H1 (cell line): ENCODE measurements around the gene DERL3. TPM values are rescaled to one million over a fixed set of nuclear protein-coding genes. Genes with fewer than 3 reads are reported as not detected.

Source experiments
- CTCF ChIA-PET: fragments of 300-600 bp; sonication (Branson Sonifier 250); formaldehyde crosslinking; loops from one replicate; lab custom pipeline; 2021; ENCODE audit not compliant: partially characterized antibody; lab: Charles Lee
- POLR2A ChIA-PET: fragments of 300-600 bp; sonication (Branson Sonifier 250); formaldehyde crosslinking; loops from one replicate; lab custom pipeline; 2021; ENCODE audit warnings: inconsistent platforms; ENCODE audit not compliant: partially characterized antibody; lab: Charles Lee
- DNase-seq, 2 experiments: peaks; one replicate each; pipeline versions ENCODE4 v3.0.0 to v3.0.0-alpha.2; 2010 to 2022; ENCODE audit warnings: low spot score in 2 of 2, low read depth in 1 of 2, mixed read lengths in 1 of 2
- FAIRE-seq: peaks from 2 replicates; lab custom pipeline; 2011; peaks lifted over from hg19 to GRCh38; lab: Jason Lieb, UNC
- H2AFZ ChIP-seq: 2 replicates; pipeline ENCODE4 v1.8.1; 2012; ENCODE audit warnings: low read length, inconsistent platforms
- H2AK5ac ChIP-seq: 2 replicates; pipeline ENCODE4 v1.6.1; 2013; ENCODE audit warnings: low read depth, low read length
- H2BK120ac ChIP-seq: replicated peaks from 2 replicates; pipeline ENCODE3; 2013; ENCODE audit warnings: low read depth, low read length, inconsistent platforms
- H2BK12ac ChIP-seq: 2 replicates; pipeline ENCODE4 v1.6.1; 2013; ENCODE audit warnings: low read depth, low read length
- H2BK15ac ChIP-seq: 2 replicates; pipeline ENCODE4 v1.6.1; 2013; ENCODE audit warnings: low read length
- H2BK20ac ChIP-seq: 2 replicates; pipeline ENCODE4 v1.6.1; 2013; ENCODE audit warnings: low read length
- H2BK5ac ChIP-seq: 2 replicates; pipeline ENCODE4 v1.6.1; 2013; ENCODE audit warnings: low read depth, low read length
- H3K14ac ChIP-seq: 2 replicates; pipeline ENCODE4 v1.6.1; 2013; ENCODE audit warnings: inconsistent platforms; ENCODE audit not compliant: insufficient read length
- H3K18ac ChIP-seq: 2 replicates; pipeline ENCODE4 v1.6.1; 2013; ENCODE audit warnings: low read length; ENCODE audit errors: extremely low read depth
- H3K23ac ChIP-seq: 2 replicates; pipeline ENCODE4 v1.6.1; 2013; ENCODE audit warnings: inconsistent platforms; ENCODE audit not compliant: insufficient read length
- H3K23me2 ChIP-seq: 2 replicates; pipeline ENCODE4 v1.6.1; 2013; ENCODE audit warnings: low read depth, low read length
- H3K27ac ChIP-seq: 2 replicates; pipeline ENCODE4 v1.6.1; 2011; ENCODE audit warnings: low read depth, low read length, inconsistent platforms
- H3K27me3 ChIP-seq, 4 experiments: replicated peaks in 1 of 4; 1 replicate in 1 of 4; 2 replicates in 3 of 4; pipeline versions ENCODE4 v1.6.1 to v1.8.1; 2011 to 2013; ENCODE audit warnings: low read length in 3 of 4, mild to moderate bottlenecking in 3 of 4, inconsistent platforms in 2 of 4, mixed read lengths in 2 of 4, moderate library complexity in 1 of 4; ENCODE audit not compliant: control insufficient read depth in 3 of 4, insufficient read depth in 3 of 4; ENCODE audit errors: extremely low read depth in 1 of 4
- H3K36me3 ChIP-seq, 4 experiments: 2 replicates each; pipeline versions ENCODE4 v1.6.1 to v1.8.1; 2011 to 2013; ENCODE audit warnings: mild to moderate bottlenecking in 4 of 4, low read length in 3 of 4, moderate library complexity in 2 of 4, control low read depth in 1 of 4, inconsistent platforms in 1 of 4; ENCODE audit not compliant: insufficient read depth in 4 of 4, control insufficient read depth in 2 of 4
- H3K4ac ChIP-seq: replicated peaks from 2 replicates; pipeline ENCODE3; 2013; ENCODE audit warnings: low read length, low read depth, mixed read lengths, inconsistent platforms; ENCODE audit not compliant: insufficient read length
- H3K4me1 ChIP-seq, 4 experiments: replicated peaks in 1 of 4; 1 replicate in 1 of 4; 2 replicates in 3 of 4; pipeline versions ENCODE4 v1.6.1 to v1.8.1; 2011 to 2013; ENCODE audit warnings: low read length in 3 of 4, inconsistent platforms in 2 of 4, mixed read lengths in 1 of 4; ENCODE audit not compliant: insufficient read depth in 4 of 4, control insufficient read depth in 3 of 4
- H3K4me2 ChIP-seq, 2 experiments: 2 replicates each; pipeline versions ENCODE4 v1.6.1 to v1.8.1; 2011 to 2013; ENCODE audit warnings: low read depth in 2 of 2, low read length in 2 of 2, control low read depth in 1 of 2, inconsistent platforms in 1 of 2, mild to moderate bottlenecking in 1 of 2; ENCODE audit not compliant: insufficient read depth in 1 of 2
- H3K4me3 ChIP-seq, 4 experiments: fragments of 200-600, 300-600 bp in 1 of 4; sonication (generic), shearing (Covaris generic), sonication (Bioruptor Twin) in 1 of 4; 2 replicates each; pipeline versions ENCODE4 v1.5.1 to v1.8.1; 2011 to 2016; ENCODE audit warnings: low read length in 4 of 4, low read depth in 3 of 4, control low read depth in 2 of 4, inconsistent platforms in 2 of 4, mild to moderate bottlenecking in 2 of 4, mixed read lengths in 1 of 4, moderate library complexity in 1 of 4; ENCODE audit not compliant: insufficient read depth in 2 of 4; ENCODE audit errors: extremely low read depth in 1 of 4
- H3K56ac ChIP-seq: replicated peaks from 2 replicates; pipeline ENCODE3; 2013; ENCODE audit warnings: low read depth, mild to moderate bottlenecking, mixed read lengths, low read length, inconsistent platforms; ENCODE audit not compliant: insufficient read length
- H3K79me1 ChIP-seq: 2 replicates; pipeline ENCODE4 v1.6.1; 2013; ENCODE audit warnings: low read depth, low read length, control low read depth
- H3K79me2 ChIP-seq, 2 experiments: 2 replicates each; pipeline versions ENCODE4 v1.6.1 to v1.8.1; 2012 to 2013; ENCODE audit warnings: low read length in 2 of 2, mild to moderate bottlenecking in 2 of 2, inconsistent platforms in 1 of 2; ENCODE audit not compliant: insufficient read depth in 2 of 2, control insufficient read depth in 1 of 2
- H3K9ac ChIP-seq, 4 experiments: replicated peaks in 1 of 4; 1 replicate in 1 of 4; 2 replicates in 3 of 4; pipeline versions ENCODE4 v1.6.1 to v1.8.1; 2011 to 2013; ENCODE audit warnings: low read depth in 3 of 4, low read length in 3 of 4, control low read depth in 2 of 4, mild to moderate bottlenecking in 2 of 4, moderate library complexity in 2 of 4, inconsistent platforms in 1 of 4; ENCODE audit errors: extremely low read depth in 1 of 4
- H3K9me3 ChIP-seq, 2 experiments: 2 replicates each; pipeline versions ENCODE4 v1.6.1 to v1.8.1; 2012 to 2013; ENCODE audit warnings: mild to moderate bottlenecking in 2 of 2, moderate library complexity in 2 of 2, control low read depth in 1 of 2, inconsistent platforms in 1 of 2, low read depth in 1 of 2, low read length in 1 of 2, mixed read lengths in 1 of 2; ENCODE audit not compliant: insufficient read depth in 2 of 2
- H4K20me1 ChIP-seq, 2 experiments: replicated peaks in 1 of 2; 2 replicates each; pipeline versions ENCODE3 to v1.8.1; 2011 to 2013; ENCODE audit warnings: inconsistent platforms in 2 of 2, low read length in 2 of 2, mild to moderate bottlenecking in 1 of 2; ENCODE audit not compliant: insufficient read depth in 2 of 2, control insufficient read depth in 1 of 2
- H4K5ac ChIP-seq: 2 replicates; pipeline ENCODE4 v1.6.1; 2013; ENCODE audit warnings: low read length, low read depth, mixed read lengths, inconsistent platforms; ENCODE audit not compliant: insufficient read length
- H4K8ac ChIP-seq: 2 replicates; pipeline ENCODE4 v1.8.0; 2013; ENCODE audit warnings: mild to moderate bottlenecking, moderate library complexity, low read length, inconsistent platforms; ENCODE audit not compliant: insufficient read depth; ENCODE audit errors: extremely low read depth
- H4K91ac ChIP-seq: replicated peaks from 2 replicates; pipeline ENCODE3; 2013; ENCODE audit warnings: low read length, mixed read lengths, inconsistent platforms; ENCODE audit not compliant: insufficient read length
- CTBP2 ChIP-seq: IDR thresholded peaks from 2 replicates; pipeline ENCODE4 v1.7.0; 2011; ENCODE audit warnings: borderline replicate concordance, mild to moderate bottlenecking, moderate library complexity, mixed read lengths, low read length; ENCODE audit not compliant: insufficient read depth, insufficient read length
- E2F6 ChIP-seq: IDR thresholded peaks from 2 replicates; pipeline ENCODE4 v1.6.1; 2012; ENCODE audit warnings: inconsistent platforms
- HDAC6 ChIP-seq: IDR thresholded peaks from one replicate; pipeline ENCODE4 v1.7.1; 2012; ENCODE audit warnings: low read depth, mild to moderate bottlenecking, inconsistent platforms, low read length, moderate library complexity
- POLR2A ChIP-seq, 2 experiments: IDR thresholded peaks; 1 replicate in 1 of 2; 2 replicates in 1 of 2; pipeline ENCODE4 v1.6.1; 2011; ENCODE audit warnings: low read depth in 2 of 2, low read length in 2 of 2, mild to moderate bottlenecking in 2 of 2; ENCODE audit errors: control extremely low read depth in 1 of 2
- RBBP5 ChIP-seq: IDR thresholded peaks from 2 replicates; pipeline ENCODE4 v1.7.1; 2012; ENCODE audit warnings: low read depth, mild to moderate bottlenecking, inconsistent platforms, low read length, moderate library complexity, borderline replicate concordance
- SIRT6 ChIP-seq: IDR thresholded peaks from one replicate; pipeline ENCODE4 v1.7.1; 2012; ENCODE audit warnings: low read length, inconsistent platforms
- WGBS, 2 experiments: shearing (Covaris generic) in 1 of 2; methylation state at CpG; one replicate each; pipeline versions ENCODE4 v1.1.6 to v1.1.7; 2013 to 2015; ENCODE audit warnings: low lambda C conversion rate in 2 of 2, mixed read lengths in 2 of 2, inconsistent platforms in 1 of 2, low coverage in 1 of 2, missing lambda C conversion rate in 1 of 2; ENCODE audit not compliant: insufficient replicate concordance in 2 of 2, insufficient coverage in 1 of 2, insufficient read length in 1 of 2; ENCODE audit errors: extremely low coverage in 1 of 2, missing lambda C conversion rate in 1 of 2; 5-methylcytosine and 5-hydroxymethylcytosine counted together
- polyA plus RNA-seq, 7 experiments: library from polyadenylated mRNA; depleted of rRNA in 3 of 7; stranded (reverse) in 5 of 7; unstranded in 2 of 7; fragments of >200 nt in 5 of 7; fragments of 200-250 nt in 2 of 7; gene quantifications; 1 replicate in 5 of 7; 2 replicates in 1 of 7; 4 replicates in 1 of 7; pipeline versions ENCODE4 v1.2.1 to v1.2.3, GENCODE V29; 2011 to 2013; ENCODE audit warnings: missing spikeins in 2 of 7, mixed read lengths in 2 of 7
- total RNA-seq: library from RNA; stranded (reverse); fragmentation: NEBNext Ultra II Directional; extraction: Animal tissue kit (Norgen Biotek cat#: 25700); gene quantifications from 2 replicates; pipeline ENCODE4 v1.2.1, GENCODE V29; 2021

The DERL3 gene
- total and polyA plus RNA-seq, 2 of the 8 experiments (the other 6 are each of a cell fraction or from before 2014, with no cell fraction given): 8.7 to 19.5 TPM

GRCh38 chr22:23837911-23838680 is 710 bp downstream of the DERL3 start:
- peaks cover 0 to 2% (median under 1%) of the 10 kb centered on the region in 4 experiments; a peak in 2 of 7 replicates for H3K27me3 ChIP-seq
- TF ChIP-seq HDAC6: no peak
- TF ChIP-seq RBBP5: no peak
- no peak for TF ChIP-seq CTBP2
- TF ChIP-seq E2F6: no peak
- no peak; a peak in 1 of 3 replicates for TF ChIP-seq POLR2A (IDR thresholded peaks at IDR 0.05; ENCODE audit: control extremely low read depth in 1 of 2, low read depth in 2 of 2, low read length in 2 of 2)
- TF ChIP-seq SIRT6: no peak
- 31% methylated on average over 36 of the region's 41 CpGs; no CpG with 5 or more reads in 1 of the 2 experiments for WGBS, 2 experiments
- H3K56ac ChIP-seq: no peak overlapping the region
- H2AK5ac ChIP-seq: no peak overlapping the region
- ChIA-PET POLR2A (interaction anchor here (0.7 to 2.0 kb wide), 6 partner anchors 8 to 87 kb away, joined by 3 to 7 read pairs (median 3); partner anchors contain the start of genes SLC2A11 and ZNF70), CTCF (interaction anchor here (1.2 kb wide), 1 partner anchor 12 kb away, joined by 3 read pairs; no protein-coding TSS in a partner anchor)
- H3K4me2 ChIP-seq: peak overlapping the region; percentile 54 to 78
- no peak overlapping the region for H2BK20ac ChIP-seq
- H3K4me3 ChIP-seq: peak overlapping the region; percentile 48 to 76 (median 56)
- no peak overlapping the region for H3K14ac ChIP-seq
- no peaks in the 10 kb centered on the region for H3K79me1 ChIP-seq
- no peak overlapping the region for H3K4ac ChIP-seq
- no peak overlapping the region; the same call in 1 of the 2 replicates for H2BK5ac ChIP-seq
- H2BK15ac ChIP-seq: no peak overlapping the region
- H3K4me1 ChIP-seq: peaks cover 0 to 15% (median 10%) of the 10 kb centered on the region in 4 experiments; a peak in 5 of 7 replicates
- peaks cover 12% of the 10 kb centered on the region; the same call in 1 of the 2 replicates for H3K23me2 ChIP-seq
- H3K36me3 ChIP-seq: peaks cover 0 to 15% (median 9%) of the 10 kb centered on the region in 4 experiments; a peak in 4 of 8 replicates
- H3K23ac ChIP-seq: no peak overlapping the region
- no peaks in the 10 kb centered on the region for H3K9me3 ChIP-seq
- H3K79me2 ChIP-seq: no peaks in the 10 kb centered on the region
- H3K18ac ChIP-seq: no peak overlapping the region
- H3K27ac ChIP-seq: no peak overlapping the region
- H3K9ac ChIP-seq: no peak overlapping the region
- H4K8ac ChIP-seq: peak overlapping the region; percentile 35
- peak in 1 of 2 experiments; percentile 66 for DNase-seq
- H2AFZ ChIP-seq: no peak overlapping the region
- peaks cover 4 to 16% of the 10 kb centered on the region in 2 experiments for H4K20me1 ChIP-seq
- no peak overlapping the region for H4K91ac ChIP-seq
- no peak overlapping the region for H2BK120ac ChIP-seq
- no peak overlapping the region for H2BK12ac ChIP-seq
- no peak overlapping the region for H4K5ac ChIP-seq
- FAIRE-seq: no peak
